Measurements from ENCODE around the gene FUOM.

DNA sequence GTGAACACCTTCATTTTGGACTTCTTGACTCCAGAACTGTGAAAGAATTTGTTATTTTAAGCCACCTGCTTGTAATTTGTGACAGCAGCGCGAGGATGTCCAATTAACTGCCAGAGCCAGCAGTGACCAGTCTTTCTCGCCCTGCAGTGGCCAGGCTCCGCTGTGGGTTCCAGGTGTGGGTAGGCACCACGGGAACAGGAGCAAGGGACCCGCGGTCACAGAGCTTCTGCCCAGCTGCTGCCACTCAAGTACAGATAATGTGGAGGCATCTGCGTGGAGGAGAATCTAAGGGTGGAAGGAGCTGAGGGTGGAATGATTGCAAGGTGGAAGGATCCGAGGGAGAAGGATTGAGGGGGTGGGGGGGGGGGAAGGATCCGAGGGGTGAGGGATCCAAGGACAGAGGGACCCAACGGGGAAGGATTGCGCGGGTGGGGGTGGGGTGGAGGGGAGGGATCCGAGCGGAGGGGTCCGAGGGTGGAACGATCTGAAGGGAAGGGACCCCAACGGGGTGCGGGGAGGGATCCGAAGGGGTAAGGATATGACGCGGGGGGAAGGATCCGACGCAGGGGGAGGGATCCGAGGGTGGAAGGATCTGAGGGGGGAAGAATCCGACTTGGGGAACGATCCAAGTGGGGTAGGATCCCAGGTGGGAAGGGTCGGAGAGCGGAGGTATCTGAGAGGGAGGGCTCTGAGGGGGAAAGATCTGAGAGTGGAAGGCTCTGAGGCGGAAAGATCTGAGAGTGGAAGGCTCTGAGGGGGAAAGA, 24.7 kb downstream of the FUOM start:
- TF ChIP-seq, protein P1, sequence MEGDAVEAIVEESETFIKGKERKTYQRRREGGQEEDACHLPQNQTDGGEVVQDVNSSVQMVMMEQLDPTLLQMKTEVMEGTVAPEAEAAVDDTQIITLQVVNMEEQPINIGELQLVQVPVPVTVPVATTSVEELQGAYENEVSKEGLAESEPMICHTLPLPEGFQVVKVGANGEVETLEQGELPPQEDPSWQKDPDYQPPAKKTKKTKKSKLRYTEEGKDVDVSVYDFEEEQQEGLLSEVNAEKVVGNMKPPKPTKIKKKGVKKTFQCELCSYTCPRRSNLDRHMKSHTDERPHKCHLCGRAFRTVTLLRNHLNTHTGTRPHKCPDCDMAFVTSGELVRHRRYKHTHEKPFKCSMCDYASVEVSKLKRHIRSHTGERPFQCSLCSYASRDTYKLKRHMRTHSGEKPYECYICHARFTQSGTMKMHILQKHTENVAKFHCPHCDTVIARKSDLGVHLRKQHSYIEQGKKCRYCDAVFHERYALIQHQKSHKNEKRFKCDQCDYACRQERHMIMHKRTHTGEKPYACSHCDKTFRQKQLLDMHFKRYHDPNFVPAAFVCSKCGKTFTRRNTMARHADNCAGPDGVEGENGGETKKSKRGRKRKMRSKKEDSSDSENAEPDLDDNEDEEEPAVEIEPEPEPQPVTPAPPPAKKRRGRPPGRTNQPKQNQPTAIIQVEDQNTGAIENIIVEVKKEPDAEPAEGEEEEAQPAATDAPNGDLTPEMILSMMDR (IDR thresholded peaks at IDR 0.05): no peak
- TF ChIP-seq POLR2A (IDR thresholded peaks at IDR 0.05) (no peak), POLR2AphosphoS5 (IDR thresholded peaks at IDR 0.05) (no peak)
